ENCODE measurements around the gene EFHC1. TPM values are rescaled to one million over a fixed set of nuclear protein-coding genes. Genes with fewer than 3 reads are reported as not detected.
A peak's percentile ranks its signal among the peaks of the same experiment; 100 is the strongest.

EFHC1 gene
- total RNA-seq, 1 experiment from 2014 or later, result 13.2 TPM

- Histone ChIP-seq H3K27me3 (ENCODE audit: insufficient read depth, low read length) (no peaks in the 10 kb centered on the region), H3K4ac (ENCODE audit: low read depth, low read length) (no peak overlapping the region), H4K5ac (ENCODE audit: insufficient read length, low read depth, low read length) (no peak overlapping the region), H2BK12ac (ENCODE audit: insufficient read length, low read depth, low read length) (no peak overlapping the region), H3K4me1 (ENCODE audit: insufficient read depth, low read length) (peaks cover 2% of the 10 kb centered on the region; the same call in 1 of the 2 replicates), H3K56ac (ENCODE audit: insufficient read length, low read depth, low read length) (no peak overlapping the region), H3K9me3 (ENCODE audit: control insufficient read depth, low read depth, low read length) (no peaks in the 10 kb centered on the region), H3K23ac (ENCODE audit: insufficient read length, low read depth, low read length) (no peak overlapping the region), H2BK120ac (ENCODE audit: low read depth, low read length, poor library complexity, severe bottlenecking) (no peak overlapping the region), H3K79me1 (ENCODE audit: insufficient read depth, low read depth, low read length, poor library complexity, severe bottlenecking) (no peaks in the 10 kb centered on the region), H2BK5ac (ENCODE audit: insufficient read length, low read length) (no peak overlapping the region), H3T11ph (ENCODE audit: low read length) (no peak overlapping the region), H2AK5ac (ENCODE audit: insufficient read length, low read length) (no peak overlapping the region), H3K27ac (ENCODE audit: insufficient read length, low read depth, low read length) (peak overlapping the region; percentile 20), H4K91ac (ENCODE audit: insufficient read length, low read depth, low read length) (no peak overlapping the region), H3K4me2 (ENCODE audit: insufficient read depth, insufficient read length, low read length) (no peak overlapping the region), H3K23me2 (ENCODE audit: insufficient read length, low read depth, low read length, poor library complexity, severe bottlenecking) (peaks cover 10% of the 10 kb centered on the region), H3K18ac (ENCODE audit: insufficient read length, low read depth, low read length) (no peak overlapping the region), H4K8ac (replicated peaks; ENCODE audit: insufficient read length, low read depth, low read length) (no peak overlapping the region), H2BK20ac (ENCODE audit: low read depth, low read length, poor library complexity, severe bottlenecking) (no peak overlapping the region), H2BK15ac (ENCODE audit: low read depth, low read length) (no peak overlapping the region), H3K9ac (ENCODE audit: extremely low read depth, insufficient read length, low read length) (no peak overlapping the region), H3K79me2 (ENCODE audit: insufficient read depth, low read length) (no peaks in the 10 kb centered on the region), H3K14ac (ENCODE audit: insufficient read depth, low read length) (no peak overlapping the region), H4K20me1 (ENCODE audit: control insufficient read depth, insufficient read depth, insufficient read length) (no peaks in the 10 kb centered on the region), H2AFZ (ENCODE audit: low read length) (no peak overlapping the region)
- Mint-ChIP-seq H3K27ac (no peak overlapping the region), H3K27me3 (ENCODE audit: low read depth) (no peaks in the 10 kb centered on the region), H3K4me1 (peaks cover 0 to 10% of the 10 kb centered on the region in 2 experiments; a peak in 2 of 4 replicates), H3K4me3 (no peak overlapping the region), H3K9me3 (no peaks in the 10 kb centered on the region), H3K36me3 (ENCODE audit: insufficient read depth in 1 of 3, low read depth in 3 of 3) (no peaks in the 10 kb centered on the region)
- no CpG with 5 or more reads among the region's 2 CpGs for WGBS (ENCODE audit: extremely low coverage, insufficient read length, low lambda C conversion rate)
- no peak for TF ChIP-seq CTCF (conservative IDR thresholded peaks at IDR 0.05)
- DNase-seq, result no peak
Measured at GRCh38 chr6:52424513-52424912, 4.4 kb downstream of the EFHC1 start.

Data from H9 (cell line).